Testis (tissue), 3 donors: ENCODE results near the gene IRF2BP1. TPM values are rescaled to one million over a fixed set of nuclear protein-coding genes. Genes with fewer than 3 reads are reported as not detected.

Source experiments
- DNase-seq: peaks from one replicate; pipeline ENCODE4 v3.0.0-alpha.2; 2019
- H3K27ac ChIP-seq, 2 donors: fragments of 200-600 bp; sonication (generic); one replicate each; pipeline ENCODE4 v1.5.1; 2019
- H3K27me3 ChIP-seq: fragments of 200-600 bp; sonication (generic); one replicate; pipeline ENCODE4 v1.5.1; 2019
- H3K36me3 ChIP-seq: fragments of 200-600 bp; sonication (generic); one replicate; pipeline ENCODE4 v1.5.1; 2017; ENCODE audit warnings: low read depth; ENCODE audit errors: missing control alignments
- H3K4me1 ChIP-seq: fragments of 200-600 bp; sonication (generic); one replicate; pipeline ENCODE4 v1.5.1; 2019
- H3K4me3 ChIP-seq, 2 donors: fragments of 200-600 bp; sonication (generic); one replicate each; pipeline ENCODE4 v1.5.1; 2017 to 2019
- H3K9me3 ChIP-seq: fragments of 200-600 bp; sonication (generic); one replicate; pipeline ENCODE4 v1.5.1; 2017
- CTCF ChIP-seq, 3 experiments: fragments of 450-650 bp in 2 of 3; fragments of 200-600 bp in 1 of 3; sonication (generic) in 1 of 3; IDR thresholded peaks; one replicate each; pipeline ENCODE4 v1.5.1; 2016 to 2019; ENCODE audit warnings: antibody characterized with exemption in 3 of 3, mild to moderate bottlenecking in 2 of 3, moderate library complexity in 1 of 3
- POLR2A ChIP-seq: fragments of 450-650 bp; IDR thresholded peaks from one replicate; pipeline ENCODE4 v1.6.1; 2017; ENCODE audit warnings: antibody characterized with exemption, mild to moderate bottlenecking, moderate library complexity
- WGBS, 2 donors: methylation state at CpG; one replicate each; pipeline ENCODE4 v1.1.5; 2018; 5-methylcytosine and 5-hydroxymethylcytosine counted together
- intact Hi-C: fragments of 100-400 bp; cut with DNase I; formaldehyde crosslinking; loops from one replicate; pipeline ENCODE4 v1.15.1; 2023; ENCODE audit warnings: low total_unique reads
- polyA plus RNA-seq: library from polyadenylated mRNA; stranded (reverse); fragments of 350-450 nt; fragmentation: Illumina TruSeq; extraction: RNeasy Lipid Tissue Mini Kit (QIAGEN cat#74804); gene quantifications from one replicate; pipeline ENCODE4 v1.2.3, GENCODE V29; 2014; ENCODE audit warnings: low read depth, low replicate concordance; ENCODE audit not compliant: insufficient read depth
- total RNA-seq, 2 donors: library from RNA; depleted of rRNA; stranded (reverse); fragments of >200 nt; gene quantifications; one replicate each; pipeline ENCODE4 v1.2.3, GENCODE V29; 2016

Gene IRF2BP1
- total and polyA plus RNA-seq, 3 donors from 2014 or later, result 13.8 to 48.3 (median 36.0) TPM

DNA sequence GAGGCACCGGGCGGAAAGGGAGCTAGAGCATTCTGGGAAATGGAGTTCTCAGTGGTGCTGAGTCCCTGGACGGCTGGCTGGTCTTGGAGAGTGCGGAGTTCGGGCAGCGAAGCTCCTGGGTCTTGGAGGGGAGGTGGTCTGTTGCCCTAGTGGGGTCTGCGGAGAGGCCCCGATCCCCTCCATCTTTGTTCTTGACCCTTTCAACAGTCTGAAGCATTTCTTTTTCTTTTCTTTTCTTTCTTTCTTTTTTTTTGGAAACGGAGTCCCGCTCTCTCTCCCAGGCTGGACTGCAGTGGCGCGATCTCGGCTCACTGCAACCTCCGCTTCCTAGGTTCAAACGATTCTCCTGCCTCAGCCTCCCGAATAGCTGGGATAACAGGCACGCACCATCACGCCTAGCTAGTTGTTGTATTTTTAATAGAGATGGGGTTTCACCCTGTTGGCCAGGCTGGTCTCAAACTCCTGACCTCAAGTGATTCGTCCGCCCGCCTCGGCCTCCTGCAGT lies 22.6 kb downstream of the IRF2BP1 start:
- intact Hi-C loops, result no loop called here
- H3K27ac ChIP-seq, result no peak overlapping the region
- 0 to 4% methylated on average over 22 of the region's 22 CpGs for WGBS, 2 donors

DNA sequence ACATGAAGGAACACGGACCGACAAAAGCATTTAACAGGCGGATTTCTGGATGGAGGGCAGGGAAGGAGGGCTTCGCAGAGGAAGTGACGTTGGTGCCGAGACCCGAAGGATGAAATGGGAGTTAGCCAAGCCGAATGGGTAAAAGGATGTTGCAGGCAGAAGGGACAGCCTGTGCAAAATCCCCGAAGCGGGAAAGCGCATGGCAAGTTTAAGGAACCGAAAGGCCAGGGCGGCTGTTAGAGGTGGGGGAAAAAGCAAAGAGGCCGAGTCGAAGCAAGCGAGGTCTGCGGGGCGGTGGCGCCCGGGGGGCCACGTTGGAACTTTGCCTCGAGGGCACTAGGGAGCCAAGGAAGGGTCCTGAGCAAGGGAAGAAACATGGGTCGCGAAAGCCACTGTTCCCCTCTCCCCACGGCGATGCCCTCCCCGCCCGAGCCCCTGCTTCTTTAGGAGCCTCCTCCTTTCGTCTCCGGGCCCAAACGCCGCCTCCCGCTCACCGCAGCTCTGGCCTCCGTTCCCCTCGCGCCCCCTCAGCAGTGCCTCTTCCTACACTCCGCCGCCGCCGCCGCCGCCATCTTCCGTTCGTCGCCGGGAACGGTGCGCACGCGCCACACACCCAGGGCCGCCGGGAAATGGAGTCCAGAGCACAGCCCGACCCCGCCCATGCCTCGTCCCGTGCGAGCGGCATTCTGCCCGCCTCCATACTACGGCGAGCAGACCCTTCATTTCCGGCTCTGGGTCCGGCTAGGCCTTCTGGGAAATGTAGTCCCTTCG lies 23.2 kb downstream of the IRF2BP1 start, which contains the start of gene SYMPK:
SYMPK (minus strand) TSS at position 584 of the 771 bp plus-strand sequence. CDS start 8,652 bp downstream, outside the sequence.
- Histone ChIP-seq H3K4me1 (peaks cover 14% of the 10 kb centered on the region), H3K9me3 (no peaks in the 10 kb centered on the region), H3K27me3 (no peaks in the 10 kb centered on the region), H3K36me3 (no peaks in the 10 kb centered on the region), H3K4me3 (peak within 1 kb of the TSS; percentile 85 to 86), H3K27ac (peak within 1 kb of the TSS; percentile 90 to 93)
- 0% methylated on average over 50 to 65 of the region's 65 CpGs for WGBS, 2 donors
- DNase-seq, result peak; percentile 99
- TF ChIP-seq POLR2A, result peak; percentile 28
- TF ChIP-seq CTCF (IDR thresholded peaks at IDR 0.05), result peak in 2 of 3 experiments; percentile 5 to 17
- intact Hi-C loops, result no loop called here

More for the DNA sequence above, 22.6 kb downstream of the IRF2BP1 start:
- no peak for TF ChIP-seq CTCF (IDR thresholded peaks at IDR 0.05)
- no peak for DNase-seq
- H3K4me3 ChIP-seq, result peak overlapping the region; percentile 85 to 86
- no peaks in the 10 kb centered on the region for H3K9me3 ChIP-seq
- no peaks in the 10 kb centered on the region for H3K36me3 ChIP-seq
- peaks cover 14% of the 10 kb centered on the region for H3K4me1 ChIP-seq
- H3K27me3 ChIP-seq, result no peaks in the 10 kb centered on the region

- Histone ChIP-seq H3K27ac (peak overlapping the region; percentile 90 to 93), H3K9me3 (no peaks in the 10 kb centered on the region), H3K4me3 (peak overlapping the region; percentile 85 to 86), H3K36me3 (no peaks in the 10 kb centered on the region), H3K4me1 (peaks cover 14% of the 10 kb centered on the region), H3K27me3 (no peaks in the 10 kb centered on the region)
- TF ChIP-seq POLR2A, result no peak
- TF ChIP-seq CTCF (IDR thresholded peaks at IDR 0.05), result no peak
- intact Hi-C loops, result no loop called here
- 0 to 1% methylated on average over 11 of the region's 11 CpGs for WGBS, 2 donors
- no peak for DNase-seq
Measured at GRCh38 chr19:45862271-45862563, 23.7 kb downstream of the IRF2BP1 start.

DNA sequence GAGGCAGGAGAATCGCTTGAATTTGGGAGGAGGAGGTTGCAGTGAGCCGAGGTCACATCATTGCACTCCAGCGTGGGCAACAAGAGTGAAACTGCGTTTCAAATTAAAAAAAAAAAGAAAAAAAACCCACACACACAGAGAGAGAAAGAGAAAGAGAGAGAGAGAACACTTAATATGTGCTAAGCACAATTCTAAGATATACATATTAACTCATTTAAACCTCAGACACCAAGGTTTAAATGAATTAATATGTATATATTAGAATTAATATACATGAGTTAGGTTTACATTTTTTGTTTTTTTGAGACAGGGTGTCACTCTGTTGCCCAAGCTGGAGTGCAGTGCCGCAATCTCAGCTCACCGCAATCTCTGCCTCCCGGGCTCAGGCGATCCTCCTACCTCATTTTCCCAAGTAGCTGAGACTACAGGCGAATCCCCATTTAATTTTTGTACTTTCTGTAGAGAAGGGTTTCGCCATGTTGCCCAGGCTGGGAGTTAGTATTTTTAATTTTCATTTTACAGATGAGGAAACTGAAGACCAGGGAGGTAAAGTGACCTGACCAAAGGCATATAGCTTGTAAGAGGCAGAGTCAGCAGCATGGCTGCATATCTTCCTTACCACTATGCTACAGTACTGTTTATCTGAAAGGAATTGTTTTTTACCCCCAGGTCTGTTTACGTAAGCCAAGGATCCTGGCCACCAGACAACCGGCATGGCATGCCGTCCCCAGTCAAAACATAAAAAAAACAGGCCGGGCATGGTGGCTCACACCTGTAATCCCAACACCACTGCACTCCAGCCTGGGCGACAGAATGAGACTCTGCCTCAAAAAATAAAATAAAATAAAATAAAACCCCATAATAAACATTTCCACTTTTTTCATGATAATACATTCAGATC lies 25.3 kb downstream of the IRF2BP1 start:
- Histone ChIP-seq H3K4me3 (no peak overlapping the region), H3K27ac (no peak overlapping the region), H3K27me3 (no peaks in the 10 kb centered on the region), H3K4me1 (peaks cover 14% of the 10 kb centered on the region), H3K9me3 (no peaks in the 10 kb centered on the region), H3K36me3 (no peaks in the 10 kb centered on the region)
- DNase-seq, result no peak
- intact Hi-C loops, result no loop called here
- WGBS, 2 donors, result 90 to 91% methylated on average over 15 of the region's 15 CpGs
- TF ChIP-seq CTCF (IDR thresholded peaks at IDR 0.05), result no peak
- no peak for TF ChIP-seq POLR2A
